ENCODE measurements around the gene DNMT3A. TPM values are rescaled to one million over a fixed set of nuclear protein-coding genes. Genes with fewer than 3 reads are reported as not detected.

DNMT3A gene
- total and polyA plus RNA-seq, 8 donors, result 3.4 to 47.4 (median 15.8) TPM

DNA sequence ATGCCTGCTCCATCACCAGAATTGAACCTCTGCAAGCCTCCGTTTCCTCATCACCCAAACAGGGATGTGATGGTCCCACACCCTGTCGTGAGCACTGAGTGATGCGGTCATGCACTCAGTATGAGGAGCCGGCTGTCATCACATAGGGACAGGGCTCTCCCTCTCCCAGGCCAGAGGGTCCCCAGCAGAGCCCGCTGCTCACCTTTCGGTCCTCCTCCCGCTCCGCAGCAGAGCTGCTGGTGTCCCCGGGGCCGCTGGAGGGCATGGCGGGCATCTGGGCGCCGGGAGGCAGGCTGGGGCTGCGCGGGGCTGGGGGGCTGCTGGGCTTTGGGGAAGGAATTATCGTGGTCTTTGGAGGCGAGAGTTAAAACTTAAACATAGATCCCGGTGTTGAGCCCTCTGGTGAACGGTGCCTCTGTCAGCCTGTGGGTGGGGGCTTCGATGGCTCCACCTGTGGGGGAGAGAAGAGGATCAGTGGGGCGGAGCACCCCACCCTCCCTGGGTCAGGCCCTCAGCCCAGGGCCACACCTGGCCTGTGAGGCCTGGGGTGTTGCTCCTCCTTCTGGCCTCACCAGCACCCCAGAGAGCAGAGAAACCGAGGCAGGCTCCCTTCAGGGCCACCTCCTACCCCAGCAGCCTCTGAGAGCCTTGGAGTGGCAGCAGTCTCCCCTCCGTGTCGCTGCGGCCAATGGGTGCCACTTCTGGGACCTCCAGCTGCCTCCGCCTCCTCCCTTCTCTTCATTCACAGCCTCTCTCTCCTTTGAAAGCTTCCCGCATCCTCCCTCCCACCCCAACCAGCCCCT, 27.8 kb downstream of the DNMT3A start:
- peaks cover 3 to 26% (median 20%) of the 10 kb centered on the region in 4 donors for H3K36me3 ChIP-seq
- WGBS, 5 donors, result 75 to 88% (median 85%) methylated on average over 22 to 27 of the region's 27 CpGs
- H3K4me3 ChIP-seq, result no peak overlapping the region
- TF ChIP-seq, protein P1, sequence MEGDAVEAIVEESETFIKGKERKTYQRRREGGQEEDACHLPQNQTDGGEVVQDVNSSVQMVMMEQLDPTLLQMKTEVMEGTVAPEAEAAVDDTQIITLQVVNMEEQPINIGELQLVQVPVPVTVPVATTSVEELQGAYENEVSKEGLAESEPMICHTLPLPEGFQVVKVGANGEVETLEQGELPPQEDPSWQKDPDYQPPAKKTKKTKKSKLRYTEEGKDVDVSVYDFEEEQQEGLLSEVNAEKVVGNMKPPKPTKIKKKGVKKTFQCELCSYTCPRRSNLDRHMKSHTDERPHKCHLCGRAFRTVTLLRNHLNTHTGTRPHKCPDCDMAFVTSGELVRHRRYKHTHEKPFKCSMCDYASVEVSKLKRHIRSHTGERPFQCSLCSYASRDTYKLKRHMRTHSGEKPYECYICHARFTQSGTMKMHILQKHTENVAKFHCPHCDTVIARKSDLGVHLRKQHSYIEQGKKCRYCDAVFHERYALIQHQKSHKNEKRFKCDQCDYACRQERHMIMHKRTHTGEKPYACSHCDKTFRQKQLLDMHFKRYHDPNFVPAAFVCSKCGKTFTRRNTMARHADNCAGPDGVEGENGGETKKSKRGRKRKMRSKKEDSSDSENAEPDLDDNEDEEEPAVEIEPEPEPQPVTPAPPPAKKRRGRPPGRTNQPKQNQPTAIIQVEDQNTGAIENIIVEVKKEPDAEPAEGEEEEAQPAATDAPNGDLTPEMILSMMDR (IDR thresholded peaks at IDR 0.05), result no peak
- TF ChIP-seq EP300 (IDR thresholded peaks at IDR 0.05) (no peak), POLR2A (IDR thresholded peaks at IDR 0.05) (no peak), POLR2AphosphoS5 (IDR thresholded peaks at IDR 0.05) (no peak)
- H3K9me3 ChIP-seq, result no peaks in the 10 kb centered on the region
- DNase-seq, result no peak
- H3K27me3 ChIP-seq, result no peaks in the 10 kb centered on the region
- H3K27ac ChIP-seq, result peak overlapping the region in 4 of 5 donors; percentile 49 to 82 (median 77)
- peaks cover 70 to 83% (median 77%) of the 10 kb centered on the region in 4 donors for H3K4me1 ChIP-seq
- intact Hi-C loops (cut with DNase I; ENCODE audit: low total_unique reads), result no loop called here

DNA sequence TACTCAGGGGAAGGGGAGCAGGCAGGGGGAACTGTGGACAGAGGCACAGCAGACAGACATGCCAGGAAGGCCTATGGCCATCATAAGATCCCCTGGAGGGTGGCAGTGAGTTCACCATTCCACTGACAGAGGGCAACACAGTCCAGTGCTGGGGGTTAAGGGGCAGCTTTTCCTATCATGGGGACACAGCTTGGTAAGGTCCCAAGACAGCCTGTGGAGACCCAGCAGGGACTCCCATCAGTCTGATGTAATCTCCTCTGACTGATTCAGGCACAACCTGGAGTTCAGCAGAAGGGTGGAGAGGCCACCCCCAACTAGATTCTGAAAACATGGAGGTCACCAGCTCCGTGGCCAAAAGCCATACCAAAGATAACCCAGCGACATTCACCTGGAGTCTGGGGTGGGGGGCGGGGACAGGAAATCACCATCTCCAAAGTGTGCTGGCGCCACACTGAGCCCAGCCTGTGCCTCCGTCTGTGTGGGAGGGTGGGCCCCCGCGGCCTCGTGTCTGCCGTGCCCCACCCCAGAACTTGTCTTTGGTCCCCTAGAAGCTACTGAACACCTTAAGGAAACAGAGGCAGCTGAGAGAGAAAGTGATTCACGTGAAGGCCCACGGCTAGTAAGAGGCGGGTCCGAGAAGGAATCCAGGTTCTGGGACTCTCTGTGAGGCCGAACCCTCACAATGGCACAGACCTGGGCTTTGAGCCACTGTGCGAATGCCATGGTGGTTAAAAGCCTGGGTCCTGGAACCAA, 28.6 kb downstream of the DNMT3A start:
- Histone ChIP-seq H3K27ac (peak overlapping the region in 3 of 5 donors; percentile 74 to 82 (median 80)), H3K4me1 (peaks cover 70 to 91% (median 83%) of the 10 kb centered on the region in 4 donors)
- no peak for TF ChIP-seq EP300 (IDR thresholded peaks at IDR 0.05)
- TF ChIP-seq, protein P1 (IDR thresholded peaks at IDR 0.05), result no peak
- no peak for TF ChIP-seq POLR2AphosphoS5 (IDR thresholded peaks at IDR 0.05)
- no peak for TF ChIP-seq POLR2A (IDR thresholded peaks at IDR 0.05)

DNA sequence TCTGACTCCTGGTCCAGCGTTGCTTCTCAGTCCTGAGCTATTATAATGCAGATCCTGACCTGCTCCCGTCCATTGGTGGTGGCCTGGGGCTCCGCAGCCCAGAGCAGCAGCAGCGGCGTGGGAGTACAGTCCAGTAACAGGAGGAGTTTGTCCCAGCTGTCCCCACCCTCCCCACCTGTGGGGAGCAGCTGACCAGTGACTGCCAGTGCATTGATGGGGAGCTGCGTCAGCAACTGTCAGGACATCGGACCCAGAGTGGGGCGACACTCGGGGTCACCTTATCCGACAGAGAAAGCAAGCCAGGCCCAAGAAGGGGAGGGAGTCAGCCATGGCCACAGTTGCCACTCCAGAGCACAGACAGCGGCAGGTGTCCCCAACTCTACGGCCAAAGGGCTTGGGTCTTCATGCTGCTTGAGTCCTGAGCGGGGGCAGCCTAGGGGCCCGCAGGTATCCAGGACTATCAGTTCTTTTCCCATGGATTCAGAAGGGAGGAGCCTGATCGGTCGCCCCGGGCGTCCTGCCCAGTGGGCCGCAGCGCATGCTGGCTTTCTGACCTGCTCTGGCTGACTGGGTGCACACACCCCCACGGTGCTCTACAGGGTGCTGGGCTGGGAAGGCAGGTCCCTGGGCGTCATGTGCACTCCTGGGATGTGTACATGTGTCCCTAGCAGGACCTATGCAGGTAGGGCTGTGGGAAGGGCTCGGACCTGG, 29.7 kb downstream of the DNMT3A start:
- H3K27ac ChIP-seq, result peak overlapping the region; percentile 61 to 82 (median 69)
- peak in 1 of 3 donors; percentile 19 for TF ChIP-seq POLR2AphosphoS5 (IDR thresholded peaks at IDR 0.05)
- no peak for TF ChIP-seq EP300 (IDR thresholded peaks at IDR 0.05)
- TF ChIP-seq, protein P1 (IDR thresholded peaks at IDR 0.05), result no peak
- TF ChIP-seq POLR2A (IDR thresholded peaks at IDR 0.05), result no peak
- H3K9me3 ChIP-seq, result no peaks in the 10 kb centered on the region
- H3K4me1 ChIP-seq, result peaks cover 70 to 98% (median 90%) of the 10 kb centered on the region in 4 donors
- H3K36me3 ChIP-seq, result peaks cover 3 to 30% (median 27%) of the 10 kb centered on the region in 4 donors
- peak in 1 of 2 donors; percentile 80 for DNase-seq
- WGBS, 5 donors, result 25 to 67% (median 44%) methylated on average over 18 to 23 of the region's 23 CpGs
- no peak overlapping the region for H3K4me3 ChIP-seq
- intact Hi-C loops (cut with DNase I; ENCODE audit: low total_unique reads), result no loop called here
- H3K27me3 ChIP-seq, result no peaks in the 10 kb centered on the region

More for the DNA sequence above, 28.6 kb downstream of the DNMT3A start:
- no peak overlapping the region for H3K4me3 ChIP-seq
- H3K36me3 ChIP-seq, result peaks cover 3 to 30% (median 23%) of the 10 kb centered on the region in 4 donors
- intact Hi-C loops (cut with DNase I; ENCODE audit: low total_unique reads), result no loop called here
- 54 to 69% (median 61%) methylated on average over 10 to 15 of the region's 15 CpGs for WGBS, 5 donors
- no peaks in the 10 kb centered on the region for H3K9me3 ChIP-seq
- no peak for DNase-seq
- H3K27me3 ChIP-seq, result no peaks in the 10 kb centered on the region

Measured in stomach (tissue), 9 donors.